Esophagus squamous epithelium (tissue), 4 donors: ENCODE data around the gene FBXL5.

Source experiments
- POLR2A ChIP-seq, 4 donors: fragments of 450-650 bp; IDR thresholded peaks; one replicate each; pipeline ENCODE4 v1.6.1; 2017; ENCODE audit warnings: antibody characterized with exemption in 4 of 4, mild to moderate bottlenecking in 4 of 4, moderate library complexity in 3 of 4
- TF ChIP-seq, protein P1 (sequence below), 6 experiments: fragments of 450-650 bp in 4 of 6; fragments of 200-600 bp in 2 of 6; sonication (generic) in 2 of 6; IDR thresholded peaks; one replicate each; pipeline ENCODE4 v1.5.1; 2016 to 2019; ENCODE audit warnings: antibody characterized with exemption in 6 of 6, mild to moderate bottlenecking in 4 of 6, moderate library complexity in 4 of 6

DNA sequence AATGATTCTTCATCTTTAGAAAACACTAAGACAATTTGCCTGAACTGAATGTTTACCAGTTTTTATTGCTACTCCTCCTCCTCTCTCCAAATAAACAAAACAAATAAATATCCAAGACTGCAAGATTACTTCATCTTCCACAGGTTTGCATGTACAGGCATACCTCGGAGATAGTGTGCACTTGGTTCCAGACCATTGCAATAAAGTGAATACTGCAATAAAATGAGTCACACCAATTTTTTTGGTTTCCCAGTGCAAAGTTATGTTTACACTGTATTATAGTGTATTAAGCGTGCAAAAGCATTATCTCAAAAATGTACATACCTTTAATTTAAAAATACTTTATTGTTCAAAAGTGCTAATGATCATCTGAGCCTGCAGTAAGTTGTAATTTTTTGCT is 53.3 kb downstream of the FBXL5 start:
- no peak for TF ChIP-seq POLR2A (IDR thresholded peaks at IDR 0.05)
- TF ChIP-seq, protein P1, sequence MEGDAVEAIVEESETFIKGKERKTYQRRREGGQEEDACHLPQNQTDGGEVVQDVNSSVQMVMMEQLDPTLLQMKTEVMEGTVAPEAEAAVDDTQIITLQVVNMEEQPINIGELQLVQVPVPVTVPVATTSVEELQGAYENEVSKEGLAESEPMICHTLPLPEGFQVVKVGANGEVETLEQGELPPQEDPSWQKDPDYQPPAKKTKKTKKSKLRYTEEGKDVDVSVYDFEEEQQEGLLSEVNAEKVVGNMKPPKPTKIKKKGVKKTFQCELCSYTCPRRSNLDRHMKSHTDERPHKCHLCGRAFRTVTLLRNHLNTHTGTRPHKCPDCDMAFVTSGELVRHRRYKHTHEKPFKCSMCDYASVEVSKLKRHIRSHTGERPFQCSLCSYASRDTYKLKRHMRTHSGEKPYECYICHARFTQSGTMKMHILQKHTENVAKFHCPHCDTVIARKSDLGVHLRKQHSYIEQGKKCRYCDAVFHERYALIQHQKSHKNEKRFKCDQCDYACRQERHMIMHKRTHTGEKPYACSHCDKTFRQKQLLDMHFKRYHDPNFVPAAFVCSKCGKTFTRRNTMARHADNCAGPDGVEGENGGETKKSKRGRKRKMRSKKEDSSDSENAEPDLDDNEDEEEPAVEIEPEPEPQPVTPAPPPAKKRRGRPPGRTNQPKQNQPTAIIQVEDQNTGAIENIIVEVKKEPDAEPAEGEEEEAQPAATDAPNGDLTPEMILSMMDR (IDR thresholded peaks at IDR 0.05), result no peak
